ENCODE data around the gene PELI2. TPM values are rescaled to one million over a fixed set of nuclear protein-coding genes. Genes with fewer than 3 reads are reported as not detected.

PELI2 gene
- total RNA-seq, 1 donor from 2014 or later = 16.2 TPM

GRCh38 chr14:56153267-56153666 is 35.1 kb downstream of the PELI2 start:
- H3K27me3 Mint-ChIP-seq (ENCODE audit: low read depth) = no peaks in the 10 kb centered on the region
- no peak for DNase-seq (ENCODE audit: low read depth, low spot score)
- peaks cover 2% of the 10 kb centered on the region for H3K9me3 Mint-ChIP-seq
- TF ChIP-seq, protein P1, sequence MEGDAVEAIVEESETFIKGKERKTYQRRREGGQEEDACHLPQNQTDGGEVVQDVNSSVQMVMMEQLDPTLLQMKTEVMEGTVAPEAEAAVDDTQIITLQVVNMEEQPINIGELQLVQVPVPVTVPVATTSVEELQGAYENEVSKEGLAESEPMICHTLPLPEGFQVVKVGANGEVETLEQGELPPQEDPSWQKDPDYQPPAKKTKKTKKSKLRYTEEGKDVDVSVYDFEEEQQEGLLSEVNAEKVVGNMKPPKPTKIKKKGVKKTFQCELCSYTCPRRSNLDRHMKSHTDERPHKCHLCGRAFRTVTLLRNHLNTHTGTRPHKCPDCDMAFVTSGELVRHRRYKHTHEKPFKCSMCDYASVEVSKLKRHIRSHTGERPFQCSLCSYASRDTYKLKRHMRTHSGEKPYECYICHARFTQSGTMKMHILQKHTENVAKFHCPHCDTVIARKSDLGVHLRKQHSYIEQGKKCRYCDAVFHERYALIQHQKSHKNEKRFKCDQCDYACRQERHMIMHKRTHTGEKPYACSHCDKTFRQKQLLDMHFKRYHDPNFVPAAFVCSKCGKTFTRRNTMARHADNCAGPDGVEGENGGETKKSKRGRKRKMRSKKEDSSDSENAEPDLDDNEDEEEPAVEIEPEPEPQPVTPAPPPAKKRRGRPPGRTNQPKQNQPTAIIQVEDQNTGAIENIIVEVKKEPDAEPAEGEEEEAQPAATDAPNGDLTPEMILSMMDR (conservative IDR thresholded peaks at IDR 0.05) = no peak
- no peak overlapping the region for H3K4me3 Mint-ChIP-seq
- peaks cover 4% of the 10 kb centered on the region for H3K36me3 Mint-ChIP-seq (ENCODE audit: low read depth)
- no peak overlapping the region for H3K27ac Mint-ChIP-seq (ENCODE audit: unreplicated experiment)
- H3K4me1 Mint-ChIP-seq = peaks cover 26% of the 10 kb centered on the region

DNA sequence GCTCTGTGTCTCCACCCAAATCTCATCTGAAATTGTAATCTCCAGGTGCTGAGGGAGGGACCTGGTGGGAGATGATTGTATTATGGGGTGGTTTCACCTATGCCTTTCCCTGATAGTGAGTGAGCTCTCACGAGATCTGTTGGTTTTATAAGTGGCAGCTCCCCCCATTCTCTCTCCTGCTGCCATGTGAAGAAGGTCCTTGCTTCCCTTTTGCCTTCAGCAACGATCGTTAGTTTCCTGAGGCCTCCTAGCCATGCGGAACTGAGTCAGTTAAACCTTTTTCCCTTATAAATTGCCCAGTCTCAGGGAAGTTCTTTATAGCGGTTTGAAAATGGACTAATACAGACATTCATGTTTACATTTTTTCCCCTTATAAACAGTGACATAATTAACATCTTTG is 36.1 kb downstream of the PELI2 start:
- DNase-seq (ENCODE audit: low read depth, low spot score) = no peak
- Mint-ChIP-seq H3K4me1 (peaks cover 21% of the 10 kb centered on the region), H3K27ac (ENCODE audit: unreplicated experiment) (no peak overlapping the region), H3K9me3 (peaks cover 2% of the 10 kb centered on the region), H3K4me3 (no peak overlapping the region), H3K27me3 (ENCODE audit: low read depth) (no peaks in the 10 kb centered on the region), H3K36me3 (ENCODE audit: low read depth) (peaks cover 4% of the 10 kb centered on the region)
- TF ChIP-seq, protein P1 (conservative IDR thresholded peaks at IDR 0.05) = no peak

- H3K27ac Mint-ChIP-seq (ENCODE audit: unreplicated experiment) = no peak overlapping the region
- no peaks in the 10 kb centered on the region for H3K27me3 Mint-ChIP-seq (ENCODE audit: low read depth)
- H3K4me1 Mint-ChIP-seq = peaks cover 21% of the 10 kb centered on the region
- peaks cover 2% of the 10 kb centered on the region for H3K9me3 Mint-ChIP-seq
- H3K36me3 Mint-ChIP-seq (ENCODE audit: low read depth) = peaks cover 8% of the 10 kb centered on the region
- H3K4me3 Mint-ChIP-seq = no peak overlapping the region
- no peak for DNase-seq (ENCODE audit: low read depth, low spot score)
- TF ChIP-seq, protein P1 (conservative IDR thresholded peaks at IDR 0.05) = no peak
Observed at GRCh38 chr14:56156096-56156495, 37.9 kb downstream of the PELI2 start.

DNA sequence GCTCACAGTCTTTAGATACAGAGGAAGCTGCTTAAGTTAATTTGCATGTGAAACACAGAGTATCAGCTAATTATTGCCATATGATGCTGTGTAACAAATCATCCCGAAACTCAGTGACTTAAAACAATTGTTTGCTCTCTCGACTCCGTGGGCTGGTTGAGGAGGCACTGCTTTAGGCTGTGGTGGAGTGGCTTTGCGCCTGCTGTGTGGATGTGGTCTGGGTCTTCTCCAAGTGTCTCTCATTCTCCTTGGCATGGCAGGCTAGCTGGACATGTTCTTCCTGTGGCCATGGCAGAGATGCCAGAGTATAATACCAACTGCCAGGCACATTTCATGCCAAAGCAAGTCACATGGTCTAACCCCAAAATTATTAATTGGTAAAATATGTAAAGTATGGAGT is 40.9 kb downstream of the PELI2 start:
- H3K4me3 Mint-ChIP-seq = no peak overlapping the region
- no peak for DNase-seq (ENCODE audit: low read depth, low spot score)
- TF ChIP-seq, protein P1 (conservative IDR thresholded peaks at IDR 0.05) = no peak
- peaks cover 25% of the 10 kb centered on the region for H3K36me3 Mint-ChIP-seq (ENCODE audit: low read depth)
- H3K27ac Mint-ChIP-seq (ENCODE audit: unreplicated experiment) = no peak overlapping the region
- peaks cover 18% of the 10 kb centered on the region for H3K9me3 Mint-ChIP-seq
- H3K4me1 Mint-ChIP-seq = peaks cover 5% of the 10 kb centered on the region
- no peaks in the 10 kb centered on the region for H3K27me3 Mint-ChIP-seq (ENCODE audit: low read depth)

GRCh38 chr14:56160088-56160487 is 41.9 kb downstream of the PELI2 start:
- H3K36me3 Mint-ChIP-seq (ENCODE audit: low read depth) = peaks cover 31% of the 10 kb centered on the region
- no peaks in the 10 kb centered on the region for H3K27me3 Mint-ChIP-seq (ENCODE audit: low read depth)
- H3K4me3 Mint-ChIP-seq = no peak overlapping the region
- DNase-seq (ENCODE audit: low read depth, low spot score) = no peak
- no peaks in the 10 kb centered on the region for H3K4me1 Mint-ChIP-seq
- TF ChIP-seq, protein P1 (conservative IDR thresholded peaks at IDR 0.05) = no peak
- H3K27ac Mint-ChIP-seq (ENCODE audit: unreplicated experiment) = peak overlapping the region; percentile 72
- H3K9me3 Mint-ChIP-seq = peaks cover 25% of the 10 kb centered on the region

DNA sequence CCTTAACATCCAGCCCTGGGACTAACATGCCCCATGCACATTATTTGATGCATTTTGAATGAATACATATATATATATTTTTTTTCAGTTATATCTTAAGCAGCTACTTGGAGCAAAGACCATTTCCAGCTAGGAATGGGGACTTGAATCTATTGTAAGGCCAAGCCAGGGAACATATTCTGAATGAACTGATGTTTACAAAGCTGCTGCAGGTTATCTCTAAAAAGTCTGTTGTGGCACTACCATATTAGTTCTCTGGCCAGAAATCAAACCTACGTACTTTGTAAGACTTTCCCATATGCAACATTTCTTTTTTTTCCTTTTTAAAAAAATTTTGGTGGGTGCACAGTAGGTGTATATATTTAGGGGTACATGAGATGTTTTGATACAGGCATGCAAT is 43.4 kb downstream of the PELI2 start:
- TF ChIP-seq, protein P1 (conservative IDR thresholded peaks at IDR 0.05) = no peak
- Mint-ChIP-seq H3K4me3 (no peak overlapping the region), H3K27me3 (ENCODE audit: low read depth) (no peaks in the 10 kb centered on the region), H3K36me3 (ENCODE audit: low read depth) (peaks cover 44% of the 10 kb centered on the region), H3K4me1 (no peaks in the 10 kb centered on the region), H3K9me3 (peaks cover 34% of the 10 kb centered on the region), H3K27ac (ENCODE audit: unreplicated experiment) (no peak overlapping the region)
- no peak for DNase-seq (ENCODE audit: low read depth, low spot score)

Measured in neural crest cell (in vitro differentiated cells).